Measurements from ENCODE around the gene ELMO1. TPM values are rescaled to one million over a fixed set of nuclear protein-coding genes. Genes with fewer than 3 reads are reported as not detected.

Gene ELMO1
- total and polyA plus RNA-seq, 2 of the 13 experiments (the other 11 are each of a cell fraction or from before 2014, with no cell fraction given), result 0.11 to 0.17 TPM

DNA sequence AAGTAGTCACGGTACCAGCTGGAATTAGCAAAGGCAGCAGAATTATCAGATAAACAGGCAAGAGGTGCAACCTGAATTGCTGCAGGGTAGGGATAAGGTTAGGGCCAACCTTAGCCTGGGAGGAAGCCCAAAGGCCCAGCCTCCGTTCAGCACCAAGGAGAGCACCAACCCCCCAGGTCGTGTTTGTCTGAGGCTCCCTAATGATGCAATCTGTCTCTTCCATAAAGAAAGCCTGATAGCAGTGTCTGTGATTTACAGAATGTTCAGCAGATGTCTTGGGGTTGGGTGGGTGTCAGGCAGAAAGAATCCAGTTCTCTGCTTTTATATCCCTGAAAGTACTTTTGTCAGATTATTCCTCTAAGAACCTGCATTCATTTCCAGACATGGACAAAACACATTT, 396.0 kb downstream of the ELMO1 start (continued):
- TF ChIP-seq MTF2 (CRISPR knock-in tag; IDR thresholded peaks at IDR 0.05; ENCODE audit: borderline replicate concordance) (no peak), ZNF550 (CRISPR knock-in tag; IDR thresholded peaks at IDR 0.05; ENCODE audit: borderline replicate concordance) (no peak), GATAD1 (CRISPR knock-in tag; IDR thresholded peaks at IDR 0.05) (0 out of 2 replicates have a peak, but pooled peaks have one; percentile 65), PHB2 (IDR thresholded peaks at IDR 0.05; ENCODE audit: partially characterized antibody) (no peak), ZNF251 (CRISPR knock-in tag; IDR thresholded peaks at IDR 0.05) (no peak), KLF11 (CRISPR knock-in tag; IDR thresholded peaks at IDR 0.05) (peak; percentile 93), TAF1 (CRISPR knock-in tag; IDR thresholded peaks at IDR 0.05) (no peak), JARID2 (CRISPR knock-in tag; IDR thresholded peaks at IDR 0.05; ENCODE audit: insufficient replicate concordance) (peak; percentile 63), SNAI1 (CRISPR knock-in tag; IDR thresholded peaks at IDR 0.05; ENCODE audit: borderline replicate concordance) (no peak), ZNF552 (CRISPR knock-in tag; IDR thresholded peaks at IDR 0.05; ENCODE audit: borderline replicate concordance) (no peak), RFX5 (IDR thresholded peaks at IDR 0.05; ENCODE audit: low read depth, low read length) (no peak), ZNF234 (CRISPR knock-in tag; conservative IDR thresholded peaks at IDR 0.05) (no peak), ZNF136 (CRISPR knock-in tag; IDR thresholded peaks at IDR 0.05; ENCODE audit: low read depth) (no peak), FOXK2 (IDR thresholded peaks at IDR 0.05) (no peak), ZNF567 (CRISPR knock-in tag; IDR thresholded peaks at IDR 0.05; ENCODE audit: borderline replicate concordance) (no peak), ARNT (IDR thresholded peaks at IDR 0.05) (no peak), ZNF556 (CRISPR knock-in tag; IDR thresholded peaks at IDR 0.05; ENCODE audit: borderline replicate concordance) (0 out of 2 replicates have a peak, but pooled peaks have one; percentile 32)
- TF ChIP-seq, protein P1, sequence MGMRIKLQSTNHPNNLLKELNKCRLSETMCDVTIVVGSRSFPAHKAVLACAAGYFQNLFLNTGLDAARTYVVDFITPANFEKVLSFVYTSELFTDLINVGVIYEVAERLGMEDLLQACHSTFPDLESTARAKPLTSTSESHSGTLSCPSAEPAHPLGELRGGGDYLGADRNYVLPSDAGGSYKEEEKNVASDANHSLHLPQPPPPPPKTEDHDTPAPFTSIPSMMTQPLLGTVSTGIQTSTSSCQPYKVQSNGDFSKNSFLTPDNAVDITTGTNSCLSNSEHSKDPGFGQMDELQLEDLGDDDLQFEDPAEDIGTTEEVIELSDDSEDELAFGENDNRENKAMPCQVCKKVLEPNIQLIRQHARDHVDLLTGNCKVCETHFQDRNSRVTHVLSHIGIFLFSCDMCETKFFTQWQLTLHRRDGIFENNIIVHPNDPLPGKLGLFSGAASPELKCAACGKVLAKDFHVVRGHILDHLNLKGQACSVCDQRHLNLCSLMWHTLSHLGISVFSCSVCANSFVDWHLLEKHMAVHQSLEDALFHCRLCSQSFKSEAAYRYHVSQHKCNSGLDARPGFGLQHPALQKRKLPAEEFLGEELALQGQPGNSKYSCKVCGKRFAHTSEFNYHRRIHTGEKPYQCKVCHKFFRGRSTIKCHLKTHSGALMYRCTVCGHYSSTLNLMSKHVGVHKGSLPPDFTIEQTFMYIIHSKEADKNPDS (CRISPR knock-in tag; IDR thresholded peaks at IDR 0.05), result no peak
- TF ChIP-seq, protein P2, sequence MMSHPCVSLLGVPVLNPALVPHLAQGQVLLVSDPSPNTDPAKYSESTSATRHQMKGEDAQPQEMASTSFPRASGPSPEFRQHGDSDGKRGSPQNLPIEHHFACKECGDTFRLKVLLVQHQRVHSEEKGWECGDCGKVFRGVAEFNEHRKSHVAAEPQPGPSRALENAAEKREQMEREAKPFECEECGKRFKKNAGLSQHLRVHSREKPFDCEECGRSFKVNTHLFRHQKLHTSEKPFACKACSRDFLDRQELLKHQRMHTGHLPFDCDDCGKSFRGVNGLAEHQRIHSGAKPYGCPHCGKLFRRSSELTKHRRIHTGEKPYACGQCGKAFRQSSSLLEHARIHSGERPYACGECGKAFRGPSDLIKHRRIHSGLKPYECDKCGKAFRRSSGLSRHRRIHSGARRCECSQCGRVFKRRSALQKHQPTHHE (CRISPR knock-in tag; IDR thresholded peaks at IDR 0.05; ENCODE audit: borderline replicate concordance), result no peak
- TF ChIP-seq, protein P3, sequence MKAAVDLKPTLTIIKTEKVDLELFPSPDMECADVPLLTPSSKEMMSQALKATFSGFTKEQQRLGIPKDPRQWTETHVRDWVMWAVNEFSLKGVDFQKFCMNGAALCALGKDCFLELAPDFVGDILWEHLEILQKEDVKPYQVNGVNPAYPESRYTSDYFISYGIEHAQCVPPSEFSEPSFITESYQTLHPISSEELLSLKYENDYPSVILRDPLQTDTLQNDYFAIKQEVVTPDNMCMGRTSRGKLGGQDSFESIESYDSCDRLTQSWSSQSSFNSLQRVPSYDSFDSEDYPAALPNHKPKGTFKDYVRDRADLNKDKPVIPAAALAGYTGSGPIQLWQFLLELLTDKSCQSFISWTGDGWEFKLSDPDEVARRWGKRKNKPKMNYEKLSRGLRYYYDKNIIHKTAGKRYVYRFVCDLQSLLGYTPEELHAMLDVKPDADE (CRISPR knock-in tag; IDR thresholded peaks at IDR 0.05), result no peak
- TF ChIP-seq, protein P4, sequence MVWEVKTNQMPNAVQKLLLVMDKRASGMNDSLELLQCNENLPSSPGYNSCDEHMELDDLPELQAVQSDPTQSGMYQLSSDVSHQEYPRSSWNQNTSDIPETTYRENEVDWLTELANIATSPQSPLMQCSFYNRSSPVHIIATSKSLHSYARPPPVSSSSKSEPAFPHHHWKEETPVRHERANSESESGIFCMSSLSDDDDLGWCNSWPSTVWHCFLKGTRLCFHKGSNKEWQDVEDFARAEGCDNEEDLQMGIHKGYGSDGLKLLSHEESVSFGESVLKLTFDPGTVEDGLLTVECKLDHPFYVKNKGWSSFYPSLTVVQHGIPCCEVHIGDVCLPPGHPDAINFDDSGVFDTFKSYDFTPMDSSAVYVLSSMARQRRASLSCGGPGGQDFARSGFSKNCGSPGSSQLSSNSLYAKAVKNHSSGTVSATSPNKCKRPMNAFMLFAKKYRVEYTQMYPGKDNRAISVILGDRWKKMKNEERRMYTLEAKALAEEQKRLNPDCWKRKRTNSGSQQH (CRISPR knock-in tag; IDR thresholded peaks at IDR 0.05; ENCODE audit: low read depth), result peak; percentile 88; the same call in 1 of the 2 replicates
- TF ChIP-seq, protein P5, sequence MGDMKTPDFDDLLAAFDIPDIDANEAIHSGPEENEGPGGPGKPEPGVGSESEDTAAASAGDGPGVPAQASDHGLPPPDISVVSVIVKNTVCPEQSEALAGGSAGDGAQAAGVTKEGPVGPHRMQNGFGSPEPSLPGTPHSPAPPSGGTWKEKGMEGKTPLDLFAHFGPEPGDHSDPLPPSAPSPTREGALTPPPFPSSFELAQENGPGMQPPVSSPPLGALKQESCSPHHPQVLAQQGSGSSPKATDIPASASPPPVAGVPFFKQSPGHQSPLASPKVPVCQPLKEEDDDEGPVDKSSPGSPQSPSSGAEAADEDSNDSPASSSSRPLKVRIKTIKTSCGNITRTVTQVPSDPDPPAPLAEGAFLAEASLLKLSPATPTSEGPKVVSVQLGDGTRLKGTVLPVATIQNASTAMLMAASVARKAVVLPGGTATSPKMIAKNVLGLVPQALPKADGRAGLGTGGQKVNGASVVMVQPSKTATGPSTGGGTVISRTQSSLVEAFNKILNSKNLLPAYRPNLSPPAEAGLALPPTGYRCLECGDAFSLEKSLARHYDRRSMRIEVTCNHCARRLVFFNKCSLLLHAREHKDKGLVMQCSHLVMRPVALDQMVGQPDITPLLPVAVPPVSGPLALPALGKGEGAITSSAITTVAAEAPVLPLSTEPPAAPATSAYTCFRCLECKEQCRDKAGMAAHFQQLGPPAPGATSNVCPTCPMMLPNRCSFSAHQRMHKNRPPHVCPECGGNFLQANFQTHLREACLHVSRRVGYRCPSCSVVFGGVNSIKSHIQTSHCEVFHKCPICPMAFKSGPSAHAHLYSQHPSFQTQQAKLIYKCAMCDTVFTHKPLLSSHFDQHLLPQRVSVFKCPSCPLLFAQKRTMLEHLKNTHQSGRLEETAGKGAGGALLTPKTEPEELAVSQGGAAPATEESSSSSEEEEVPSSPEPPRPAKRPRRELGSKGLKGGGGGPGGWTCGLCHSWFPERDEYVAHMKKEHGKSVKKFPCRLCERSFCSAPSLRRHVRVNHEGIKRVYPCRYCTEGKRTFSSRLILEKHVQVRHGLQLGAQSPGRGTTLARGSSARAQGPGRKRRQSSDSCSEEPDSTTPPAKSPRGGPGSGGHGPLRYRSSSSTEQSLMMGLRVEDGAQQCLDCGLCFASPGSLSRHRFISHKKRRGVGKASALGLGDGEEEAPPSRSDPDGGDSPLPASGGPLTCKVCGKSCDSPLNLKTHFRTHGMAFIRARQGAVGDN (CRISPR knock-in tag; IDR thresholded peaks at IDR 0.05), result no peak

Data from HepG2 (cell line).